ENCODE data around the gene MYO5A. TPM values are rescaled to one million over a fixed set of nuclear protein-coding genes. Genes with fewer than 3 reads are reported as not detected.

Gene MYO5A
- total RNA-seq, 2 donors from 2014 or later: 14.0 to 19.5 TPM

DNA sequence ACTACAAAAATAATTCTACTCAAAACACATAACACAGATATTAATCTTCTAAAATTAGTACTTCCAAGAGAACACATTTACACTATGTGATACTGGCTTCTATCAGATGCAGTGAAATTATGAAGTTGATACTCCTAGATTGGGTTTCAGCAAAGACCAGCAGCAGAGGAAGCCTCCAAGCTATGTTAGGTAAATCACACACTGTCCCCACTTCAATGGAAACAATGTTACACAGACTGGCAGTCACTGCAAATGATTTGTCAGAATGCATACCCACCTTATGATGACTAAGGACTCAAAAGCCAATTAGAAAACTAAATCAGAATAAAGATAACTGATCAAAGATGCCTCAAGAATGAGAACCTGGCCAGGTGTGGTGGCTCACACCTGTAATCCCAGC lies 143.0 kb downstream of the MYO5A start:
- H3K27ac Mint-ChIP-seq: no peak overlapping the region
- no peaks in the 10 kb centered on the region for H3K9me3 Mint-ChIP-seq
- H3K36me3 Mint-ChIP-seq: peaks cover 0 to 4% of the 10 kb centered on the region in 2 donors
- no peak for DNase-seq (ENCODE audit: low spot score in 2 of 2)
- ATAC-seq: no peak

- ATAC-seq: peak in 1 of 2 donors; percentile 30
- H3K9me3 Mint-ChIP-seq: no peaks in the 10 kb centered on the region
- DNase-seq (ENCODE audit: low spot score in 2 of 2): no peak
- no peak overlapping the region for H3K27ac Mint-ChIP-seq
- peaks cover 0 to 4% of the 10 kb centered on the region in 2 donors for H3K36me3 Mint-ChIP-seq
Observed at GRCh38 chr15:52383100-52383588, 145.5 kb downstream of the MYO5A start.

GRCh38 chr15:52382647-52383046 lies 146.0 kb downstream of the MYO5A start:
- ATAC-seq (peak in 1 of 2 donors; percentile 11), DNase-seq (ENCODE audit: low spot score in 2 of 2) (no peak)
- Mint-ChIP-seq H3K27ac (no peak overlapping the region), H3K9me3 (no peaks in the 10 kb centered on the region), H3K36me3 (peaks cover 0 to 4% of the 10 kb centered on the region in 2 donors)

DNA sequence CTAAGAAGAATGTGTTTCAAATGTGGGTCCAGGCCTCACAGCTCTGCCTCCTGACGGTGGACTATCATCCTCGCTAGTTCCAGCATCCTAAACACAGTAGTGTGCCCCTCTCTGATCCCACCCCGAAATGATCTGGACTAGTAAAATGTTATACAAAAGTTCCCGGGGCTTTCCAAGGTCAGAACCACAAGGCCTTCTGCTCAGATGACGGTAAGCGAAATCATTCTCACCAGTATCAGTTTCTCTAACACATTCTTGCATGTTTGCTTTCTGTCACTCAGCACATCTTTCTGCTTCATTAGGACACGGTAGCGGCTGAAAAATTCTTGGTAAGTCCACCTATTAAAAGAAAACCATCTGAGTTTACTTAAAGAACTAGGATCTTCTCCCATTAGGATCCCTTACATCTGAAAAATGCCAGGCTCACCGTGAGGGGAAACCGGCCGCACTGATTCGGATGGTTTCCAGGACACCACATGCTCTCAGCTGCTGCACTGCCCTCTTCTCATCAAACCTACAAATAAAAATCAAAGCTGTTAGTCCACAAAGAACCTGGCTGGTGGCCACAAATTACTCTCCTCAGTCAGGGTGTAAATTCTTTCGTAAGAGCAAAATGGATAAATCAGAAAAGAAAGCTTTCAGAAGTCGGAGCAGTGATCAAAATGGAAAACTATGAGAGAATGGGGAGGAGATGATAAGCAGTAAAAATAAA lies 149.1 kb downstream of the MYO5A start:
- ATAC-seq: peak; percentile 61 to 67
- Mint-ChIP-seq H3K36me3 (peaks cover 4 to 14% of the 10 kb centered on the region in 2 donors), H3K27ac (peak overlapping the region in 1 of 2 donors; percentile 3), H3K9me3 (no peaks in the 10 kb centered on the region)
- DNase-seq (ENCODE audit: low spot score in 2 of 2): no peak

DNA sequence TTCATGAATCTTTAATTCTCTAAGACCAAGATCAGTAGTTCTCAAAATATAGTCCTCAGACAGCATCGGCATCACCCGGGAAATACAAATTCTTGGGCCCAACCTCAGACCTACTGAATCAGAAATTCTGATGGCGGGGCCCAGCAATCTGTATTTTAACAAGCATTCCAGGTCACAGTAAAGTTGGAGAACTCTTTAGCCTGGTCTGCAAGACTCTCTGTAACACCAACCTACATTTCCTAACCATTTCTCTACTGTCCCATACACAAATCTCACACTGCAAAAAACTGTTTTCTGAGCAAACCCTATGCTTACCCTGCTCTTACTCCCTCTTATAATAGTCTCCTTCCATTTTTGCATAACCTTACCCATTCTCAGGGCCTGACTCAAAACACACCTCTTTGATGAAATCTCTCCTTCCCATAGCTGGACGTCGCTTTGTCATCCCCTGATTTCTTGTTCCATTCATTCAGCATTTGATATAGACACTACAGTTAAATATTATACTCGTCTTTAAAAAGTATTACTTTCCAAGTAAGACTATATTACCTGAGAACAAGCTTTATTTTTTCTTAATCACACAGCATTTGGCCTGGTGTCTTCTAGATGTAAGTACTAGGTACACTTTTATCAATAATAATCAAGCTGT lies 149.8 kb downstream of the MYO5A start:
- no peak for DNase-seq (ENCODE audit: low spot score in 2 of 2)
- ATAC-seq: peak; percentile 73 to 82
- H3K9me3 Mint-ChIP-seq: no peaks in the 10 kb centered on the region
- peaks cover 4 to 14% of the 10 kb centered on the region in 2 donors for H3K36me3 Mint-ChIP-seq
- peak overlapping the region in 1 of 2 donors; percentile 3 for H3K27ac Mint-ChIP-seq

DNA sequence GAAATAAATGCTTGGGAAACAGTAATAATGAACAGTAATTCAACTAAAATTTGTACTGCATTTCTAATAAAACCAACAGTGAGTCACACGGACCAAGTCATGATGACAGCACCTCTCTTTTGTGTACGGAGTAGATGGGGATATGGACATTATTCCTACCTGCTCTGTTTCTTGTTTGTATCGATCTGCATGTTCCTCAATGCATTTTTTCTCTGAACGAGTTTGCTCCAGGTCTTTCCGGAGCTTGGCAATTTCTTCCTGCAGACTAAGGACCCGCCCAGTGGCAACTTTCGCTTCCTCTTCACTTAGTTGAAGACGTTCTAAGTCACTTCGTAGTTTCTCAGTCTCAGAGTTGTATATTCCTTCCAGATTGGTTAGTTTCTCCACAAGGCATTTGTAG lies 158.7 kb downstream of the MYO5A start:
- no peaks in the 10 kb centered on the region for H3K36me3 Mint-ChIP-seq
- ATAC-seq: no peak
- no peak for DNase-seq (ENCODE audit: low spot score in 2 of 2)
- no peak overlapping the region for H3K27ac Mint-ChIP-seq
- no peaks in the 10 kb centered on the region for H3K9me3 Mint-ChIP-seq

GRCh38 chr15:52369455-52369854 lies 159.2 kb downstream of the MYO5A start:
- no peak overlapping the region for H3K27ac Mint-ChIP-seq
- no peaks in the 10 kb centered on the region for H3K9me3 Mint-ChIP-seq
- no peaks in the 10 kb centered on the region for H3K36me3 Mint-ChIP-seq
- no peak for ATAC-seq
- no peak for DNase-seq (ENCODE audit: low spot score in 2 of 2)

- Mint-ChIP-seq H3K9me3 (no peaks in the 10 kb centered on the region), H3K27ac (no peak overlapping the region), H3K36me3 (no peaks in the 10 kb centered on the region)
- DNase-seq (ENCODE audit: low spot score in 2 of 2) (no peak), ATAC-seq (no peak)
Observed at GRCh38 chr15:52369030-52369429, 159.7 kb downstream of the MYO5A start.

- DNase-seq (ENCODE audit: low spot score in 2 of 2) (no peak), ATAC-seq (no peak)
- Mint-ChIP-seq H3K27ac (peak overlapping the region; percentile 37 to 75), H3K36me3 (peaks cover 0 to 3% of the 10 kb centered on the region in 2 donors), H3K9me3 (no peaks in the 10 kb centered on the region)
Observed at GRCh38 chr15:52368402-52368801, 160.3 kb downstream of the MYO5A start.

GRCh38 chr15:52362497-52362896 lies 166.2 kb downstream of the MYO5A start:
- no peak for ATAC-seq
- no peak overlapping the region for H3K27ac Mint-ChIP-seq
- H3K9me3 Mint-ChIP-seq: no peaks in the 10 kb centered on the region
- DNase-seq (ENCODE audit: low spot score in 2 of 2): no peak
- peaks cover 0 to 5% of the 10 kb centered on the region in 2 donors for H3K36me3 Mint-ChIP-seq

DNA sequence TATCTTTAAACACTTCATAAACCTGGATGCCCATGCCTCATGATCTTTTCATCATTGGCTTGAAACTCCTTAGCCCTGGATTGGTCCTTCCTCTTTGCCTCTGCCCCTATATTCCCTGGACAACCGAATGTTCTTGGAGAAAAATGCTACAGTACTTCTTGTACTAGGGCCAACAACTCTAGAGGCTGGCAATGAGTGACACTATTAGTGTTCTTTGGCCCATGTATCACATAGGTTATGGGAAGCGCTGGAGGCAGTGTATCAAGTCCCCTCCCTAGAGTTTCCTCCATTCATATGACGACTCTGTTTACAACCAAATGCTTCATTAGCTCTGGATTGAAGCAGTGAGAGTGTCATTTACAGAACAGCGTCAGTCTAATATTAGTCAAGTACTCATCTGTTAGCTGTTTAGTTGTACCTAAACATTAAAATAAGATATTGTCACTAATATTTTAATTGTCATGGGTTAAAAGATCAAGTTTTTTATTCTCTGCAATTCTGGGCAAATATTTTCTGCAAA lies 166.6 kb downstream of the MYO5A start:
- ATAC-seq (no peak), DNase-seq (ENCODE audit: low spot score in 2 of 2) (no peak)
- no peaks in the 10 kb centered on the region for H3K9me3 Mint-ChIP-seq
- no peak overlapping the region for H3K27ac Mint-ChIP-seq
- peaks cover 0 to 5% of the 10 kb centered on the region in 2 donors for H3K36me3 Mint-ChIP-seq

DNA sequence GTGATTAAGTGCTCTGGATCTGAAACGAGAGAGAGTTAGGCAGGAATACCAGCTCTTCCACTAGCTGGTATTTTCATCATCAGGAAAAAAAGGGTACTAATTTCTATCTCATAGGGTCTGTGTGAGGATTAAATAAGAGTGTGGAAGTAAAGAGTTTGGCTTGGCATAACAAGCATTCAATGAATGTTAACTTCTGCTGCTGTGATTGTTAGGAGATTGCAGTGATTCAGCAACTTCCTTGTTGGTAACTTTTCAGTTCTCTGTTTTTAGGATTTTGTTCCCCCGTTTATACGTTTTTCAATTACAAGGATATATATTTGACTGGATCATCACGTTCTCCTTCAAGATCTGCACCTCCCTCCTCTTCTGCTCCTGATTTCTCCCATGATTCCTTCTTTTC lies 167.2 kb downstream of the MYO5A start:
- DNase-seq (ENCODE audit: low spot score in 2 of 2) (no peak), ATAC-seq (no peak)
- Mint-ChIP-seq H3K27ac (no peak overlapping the region), H3K36me3 (peaks cover 0 to 5% of the 10 kb centered on the region in 2 donors), H3K9me3 (no peaks in the 10 kb centered on the region)

DNA sequence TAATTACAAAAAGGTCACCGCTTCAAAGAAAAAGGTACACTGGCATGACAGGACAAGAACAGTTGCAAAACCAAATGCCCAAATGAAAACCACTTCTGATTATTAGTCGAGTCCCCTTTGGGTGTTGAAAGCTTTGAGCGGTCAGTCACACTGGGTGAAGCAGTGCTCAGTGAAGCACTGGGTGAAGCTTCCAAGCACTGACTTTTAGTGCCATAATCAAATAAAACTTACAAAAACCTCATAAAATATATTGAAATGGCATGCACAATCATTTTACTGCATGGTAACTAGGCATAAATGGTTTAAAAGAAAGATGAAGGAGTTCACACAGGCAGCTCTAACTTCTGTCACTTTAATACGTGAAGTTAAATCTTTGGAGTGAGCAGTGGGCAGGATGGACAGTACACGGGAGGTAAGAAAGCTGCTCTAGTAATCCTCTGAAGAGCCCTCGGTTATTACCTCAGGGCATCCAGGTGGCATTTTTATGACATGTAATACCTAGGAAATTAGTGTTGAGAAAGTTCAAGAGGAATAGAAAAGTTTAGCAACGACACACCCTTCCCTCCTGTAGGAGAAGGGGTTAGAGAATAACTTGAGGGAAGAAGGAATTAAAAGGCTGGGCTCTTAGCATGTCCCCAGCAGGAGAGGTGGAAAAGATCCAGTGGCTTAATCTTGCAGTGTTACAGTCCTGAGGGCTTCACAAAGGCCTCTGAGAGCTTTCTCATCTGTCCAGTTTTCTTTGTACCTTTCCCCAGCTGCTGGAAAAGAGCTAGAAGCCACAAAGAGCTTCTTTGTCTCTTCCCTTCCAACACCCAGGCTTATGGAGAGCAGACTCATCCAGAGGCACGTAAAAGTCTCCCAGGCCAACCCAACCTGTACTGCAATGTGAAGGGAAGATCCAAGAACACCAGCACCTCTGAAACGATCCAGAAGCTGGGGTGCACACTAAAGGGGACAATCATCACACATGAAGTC lies 168.2 kb downstream of the MYO5A start:
- Mint-ChIP-seq H3K9me3 (no peaks in the 10 kb centered on the region), H3K36me3 (peaks cover 0 to 5% of the 10 kb centered on the region in 2 donors), H3K27ac (peak overlapping the region in 1 of 2 donors; percentile 6)
- ATAC-seq: no peak
- no peak for DNase-seq (ENCODE audit: low spot score in 2 of 2)

DNA sequence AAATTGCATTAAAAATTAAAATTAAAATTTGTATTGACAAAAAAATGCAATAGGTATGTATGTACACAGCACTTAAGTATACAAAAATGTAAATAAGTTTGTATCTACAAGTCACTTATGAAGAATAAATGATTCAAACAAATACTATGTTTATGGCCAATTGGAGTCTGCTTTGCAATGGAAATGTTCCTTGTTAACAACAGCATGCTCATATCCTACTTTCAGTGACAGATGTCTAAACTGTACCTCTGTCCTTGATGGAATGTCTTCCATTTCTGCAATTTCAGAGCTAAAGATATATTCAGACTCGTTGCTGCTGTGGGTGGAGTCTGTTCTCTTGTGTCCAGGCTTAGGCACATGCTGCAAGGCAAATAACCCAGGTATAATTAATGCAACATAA lies 169.0 kb downstream of the MYO5A start:
- no peak for DNase-seq (ENCODE audit: low spot score in 2 of 2)
- Mint-ChIP-seq H3K9me3 (no peaks in the 10 kb centered on the region), H3K27ac (no peak overlapping the region), H3K36me3 (peaks cover 0 to 5% of the 10 kb centered on the region in 2 donors)
- no peak for ATAC-seq

- Mint-ChIP-seq H3K36me3 (no peaks in the 10 kb centered on the region), H3K27ac (no peak overlapping the region), H3K9me3 (no peaks in the 10 kb centered on the region)
- no peak for ATAC-seq
- no peak for DNase-seq (ENCODE audit: low spot score in 2 of 2)
Observed at GRCh38 chr15:52357949-52358348, 170.7 kb downstream of the MYO5A start.

DNA sequence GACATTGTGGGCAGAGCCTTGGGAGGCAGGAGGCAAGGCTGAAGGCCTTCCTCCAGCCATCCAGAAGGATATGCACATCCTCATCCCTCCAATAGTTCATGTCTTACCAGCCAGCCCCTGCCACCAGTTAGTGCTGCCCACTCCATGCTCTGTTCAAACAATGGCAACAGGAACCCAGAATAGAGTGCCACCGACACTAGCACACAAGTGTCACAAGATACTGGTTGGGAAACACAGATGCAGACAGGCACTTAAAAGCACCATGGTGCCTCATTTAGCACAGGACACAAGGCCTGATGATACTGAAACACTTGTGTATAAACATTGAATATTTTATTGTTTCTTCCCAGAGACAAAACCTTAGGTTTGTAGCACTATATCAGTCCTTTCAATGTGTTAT lies 176.6 kb downstream of the MYO5A start:
- Mint-ChIP-seq H3K27ac (peak overlapping the region; percentile 19 to 67), H3K36me3 (no peaks in the 10 kb centered on the region), H3K9me3 (no peaks in the 10 kb centered on the region)
- no peak for DNase-seq (ENCODE audit: low spot score in 2 of 2)
- ATAC-seq: no peak
